ENCODE measurements around the gene TSHZ2. TPM values are rescaled to one million over a fixed set of nuclear protein-coding genes. Genes with fewer than 3 reads are reported as not detected.

Gene TSHZ2
- total RNA-seq, 6 experiments from 2014 or later, result 14.2 to 28.1 (median 21.0) TPM

DNA sequence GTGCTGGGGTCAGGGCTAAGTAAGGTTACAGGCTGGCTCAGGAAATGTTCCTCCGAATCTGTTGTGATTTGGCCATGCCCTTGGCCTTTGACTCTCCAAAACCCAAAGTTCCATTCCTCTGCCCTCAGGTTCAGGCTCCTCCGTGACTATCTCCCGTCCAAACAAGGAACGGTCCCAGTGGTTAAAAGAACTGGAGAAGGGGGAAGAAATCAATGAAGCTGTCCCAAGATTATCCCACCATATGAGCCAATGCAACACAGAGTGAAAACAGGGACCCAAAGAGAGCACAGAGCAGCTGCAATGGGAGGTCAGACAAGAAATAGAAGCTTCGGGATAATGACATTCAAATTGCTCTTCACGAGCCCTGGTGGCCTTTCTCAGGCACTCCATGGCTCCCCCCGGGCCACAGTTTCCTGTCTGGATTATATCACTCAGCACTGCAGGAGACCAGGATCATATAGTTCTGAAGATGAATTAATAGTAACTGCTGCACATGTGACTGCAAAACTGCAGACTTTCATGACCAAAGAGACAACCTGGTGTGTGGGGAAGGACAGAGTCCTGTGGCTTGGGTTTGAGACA is 410.2 kb downstream of the TSHZ2 start:
- TF ChIP-seq, protein P1, sequence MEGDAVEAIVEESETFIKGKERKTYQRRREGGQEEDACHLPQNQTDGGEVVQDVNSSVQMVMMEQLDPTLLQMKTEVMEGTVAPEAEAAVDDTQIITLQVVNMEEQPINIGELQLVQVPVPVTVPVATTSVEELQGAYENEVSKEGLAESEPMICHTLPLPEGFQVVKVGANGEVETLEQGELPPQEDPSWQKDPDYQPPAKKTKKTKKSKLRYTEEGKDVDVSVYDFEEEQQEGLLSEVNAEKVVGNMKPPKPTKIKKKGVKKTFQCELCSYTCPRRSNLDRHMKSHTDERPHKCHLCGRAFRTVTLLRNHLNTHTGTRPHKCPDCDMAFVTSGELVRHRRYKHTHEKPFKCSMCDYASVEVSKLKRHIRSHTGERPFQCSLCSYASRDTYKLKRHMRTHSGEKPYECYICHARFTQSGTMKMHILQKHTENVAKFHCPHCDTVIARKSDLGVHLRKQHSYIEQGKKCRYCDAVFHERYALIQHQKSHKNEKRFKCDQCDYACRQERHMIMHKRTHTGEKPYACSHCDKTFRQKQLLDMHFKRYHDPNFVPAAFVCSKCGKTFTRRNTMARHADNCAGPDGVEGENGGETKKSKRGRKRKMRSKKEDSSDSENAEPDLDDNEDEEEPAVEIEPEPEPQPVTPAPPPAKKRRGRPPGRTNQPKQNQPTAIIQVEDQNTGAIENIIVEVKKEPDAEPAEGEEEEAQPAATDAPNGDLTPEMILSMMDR (IDR thresholded peaks at IDR 0.05), result no peak
- no peak for TF ChIP-seq POLR2A (IDR thresholded peaks at IDR 0.05)
- intact Hi-C loops (cut with DNase I), result no loop called here
- DNase-seq (no peak), ATAC-seq (no peak)
- H3K4me1 ChIP-seq, result no peaks in the 10 kb centered on the region
- no peak overlapping the region for H3K27ac ChIP-seq
- WGBS (ENCODE audit: insufficient coverage, low coverage, low lambda C conversion rate, missing lambda C conversion rate), result 70% methylated on average over 6 of the region's 7 CpGs
- H3K36me3 ChIP-seq, result no peaks in the 10 kb centered on the region
- H3K9me3 ChIP-seq, result no peaks in the 10 kb centered on the region
- H3K27me3 ChIP-seq, result no peaks in the 10 kb centered on the region
- H3K4me3 ChIP-seq, result no peak overlapping the region

DNA sequence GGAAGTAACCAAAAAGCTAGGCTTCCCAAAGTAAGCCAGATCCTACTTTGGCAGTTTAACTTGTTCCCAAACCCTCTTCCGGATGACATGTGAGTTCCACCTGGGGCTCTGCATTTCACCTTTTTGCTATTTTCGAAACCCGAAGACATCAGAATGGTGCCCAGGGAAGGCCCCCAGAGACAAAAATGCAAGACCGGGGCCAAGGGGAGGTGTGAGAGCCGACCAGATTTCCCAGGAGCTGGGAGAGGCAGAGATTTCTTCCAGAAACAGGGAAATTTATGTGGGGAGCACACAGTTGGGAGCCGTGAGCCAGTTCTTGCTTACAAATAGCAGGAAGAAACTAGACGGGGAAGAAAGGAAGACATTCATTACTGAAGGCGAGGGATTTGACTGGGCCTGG is 411.8 kb downstream of the TSHZ2 start:
- intact Hi-C loops (cut with DNase I), result no loop called here
- no peak overlapping the region for H3K27ac ChIP-seq
- H3K9me3 ChIP-seq, result no peaks in the 10 kb centered on the region
- H3K36me3 ChIP-seq, result no peaks in the 10 kb centered on the region
- no peak overlapping the region for H3K4me3 ChIP-seq
- ATAC-seq (no peak), DNase-seq (no peak)
- TF ChIP-seq POLR2A (IDR thresholded peaks at IDR 0.05), result no peak
- TF ChIP-seq, protein P1 (IDR thresholded peaks at IDR 0.05), result no peak
- 82% methylated on average over 7 of the region's 8 CpGs for WGBS (ENCODE audit: insufficient coverage, low coverage, low lambda C conversion rate, missing lambda C conversion rate)
- H3K27me3 ChIP-seq, result no peaks in the 10 kb centered on the region
- H3K4me1 ChIP-seq, result no peaks in the 10 kb centered on the region

DNA sequence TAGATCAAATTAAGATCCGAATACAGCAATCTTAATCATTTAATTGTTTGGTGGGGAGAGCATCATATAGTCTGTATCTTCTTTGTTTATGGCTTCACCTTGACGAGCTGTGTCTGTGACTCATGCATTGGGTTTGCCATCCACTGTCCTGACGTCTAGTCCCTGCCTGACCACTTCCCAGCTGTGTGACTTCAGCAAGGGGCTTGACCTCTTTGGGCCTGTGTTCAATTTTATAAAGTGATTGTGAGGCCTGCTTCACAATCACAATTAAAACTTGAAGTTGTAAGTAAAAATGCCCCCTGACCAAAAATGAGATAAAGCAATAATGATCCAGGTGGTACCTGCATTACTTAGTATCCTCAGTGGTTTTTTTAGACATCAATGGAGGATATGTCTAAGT is 412.2 kb downstream of the TSHZ2 start:
- ATAC-seq (no peak), DNase-seq (no peak)
- no peaks in the 10 kb centered on the region for H3K36me3 ChIP-seq
- TF ChIP-seq, protein P1 (IDR thresholded peaks at IDR 0.05), result no peak
- no peak for TF ChIP-seq POLR2A (IDR thresholded peaks at IDR 0.05)
- H3K27ac ChIP-seq, result no peak overlapping the region
- WGBS (ENCODE audit: insufficient coverage, low coverage, low lambda C conversion rate, missing lambda C conversion rate), result 79% methylated on average over 3 of the region's 3 CpGs
- no peak overlapping the region for H3K4me3 ChIP-seq
- no peaks in the 10 kb centered on the region for H3K27me3 ChIP-seq
- H3K4me1 ChIP-seq, result no peaks in the 10 kb centered on the region
- no peaks in the 10 kb centered on the region for H3K9me3 ChIP-seq
- intact Hi-C loops (cut with DNase I), result no loop called here

DNA sequence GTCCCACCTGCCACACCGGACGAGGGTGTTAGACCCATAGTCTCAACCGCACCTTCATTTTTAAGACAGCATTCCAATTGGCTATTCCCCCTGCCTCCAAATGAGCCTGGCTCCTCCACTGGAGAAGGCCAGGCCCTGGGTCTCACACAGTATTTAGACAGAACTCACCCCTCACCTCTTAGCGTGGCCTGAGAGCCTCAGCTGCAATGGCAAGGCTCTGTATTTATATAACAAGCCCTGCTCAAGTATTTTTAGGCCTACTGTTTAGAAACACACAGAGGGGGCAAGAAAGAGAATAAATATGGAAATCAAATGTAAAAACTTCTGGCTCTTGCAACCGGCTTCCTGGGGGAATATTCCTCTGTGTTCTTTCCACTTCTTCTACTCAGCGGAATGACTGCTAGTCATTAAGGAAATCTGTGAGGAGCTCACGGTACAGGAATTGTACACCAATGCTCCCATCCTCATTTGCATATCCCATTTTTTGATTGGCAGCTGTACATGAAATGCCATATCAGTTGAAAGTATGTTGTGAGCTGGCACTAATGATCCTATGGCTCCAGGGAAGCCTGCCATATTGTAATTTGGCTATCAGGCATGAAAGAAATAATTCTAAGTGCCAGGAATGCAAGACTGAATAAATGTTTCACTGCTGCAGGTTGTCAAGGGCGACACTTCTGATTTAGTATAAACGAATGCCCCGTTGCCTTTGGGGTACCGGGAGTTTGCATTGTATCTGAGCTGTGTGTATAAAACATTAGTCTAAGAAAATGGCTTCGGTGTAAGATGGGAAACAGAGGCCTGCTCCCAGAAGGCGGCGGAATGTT is 414.0 kb downstream of the TSHZ2 start:
- Histone ChIP-seq H3K27ac (no peak overlapping the region), H3K4me1 (no peaks in the 10 kb centered on the region), H3K4me3 (no peak overlapping the region), H3K36me3 (no peaks in the 10 kb centered on the region), H3K9me3 (no peaks in the 10 kb centered on the region), H3K27me3 (no peaks in the 10 kb centered on the region)
- no peak for TF ChIP-seq POLR2A (IDR thresholded peaks at IDR 0.05)
- TF ChIP-seq, protein P1 (IDR thresholded peaks at IDR 0.05), result no peak
- ATAC-seq (no peak), DNase-seq (no peak)
- WGBS (ENCODE audit: insufficient coverage, low coverage, low lambda C conversion rate, missing lambda C conversion rate), result 81% methylated on average over 14 of the region's 14 CpGs
- intact Hi-C loops (cut with DNase I), result no loop called here
